IMR-90 (cell line): ENCODE results near the gene ARPP21.

Experiments used
- CEBPB ChIP-seq: IDR thresholded peaks from 2 replicates; pipeline ENCODE4 v1.6.1; 2012; ENCODE audit warnings: low read depth, low read length, improper control_type of control experiment
- CTCF ChIP-seq: conservative IDR thresholded peaks from 2 replicates; pipeline ENCODE4 v1.5.1; 2012; ENCODE audit warnings: mild to moderate bottlenecking, low read depth, low read length, improper control_type of control experiment
- MAZ ChIP-seq: IDR thresholded peaks from 2 replicates; pipeline ENCODE4 v1.6.1; 2012; ENCODE audit warnings: low read depth, mild to moderate bottlenecking, low read length, improper control_type of control experiment, moderate library complexity, borderline replicate concordance
- POLR2A ChIP-seq: IDR thresholded peaks from 2 replicates; pipeline ENCODE4 v1.6.1; 2012; ENCODE audit warnings: mild to moderate bottlenecking, low read depth, low read length
- USF2 ChIP-seq: fragments of 150-350 bp; IDR thresholded peaks from 2 replicates; pipeline ENCODE4 v1.6.1; 2017; ENCODE audit warnings: mild to moderate bottlenecking, antibody characterized with exemption, low read length, low read depth

GRCh38 chr3:35635407-35635806, 3.9 kb upstream of the ARPP21 start:
- TF ChIP-seq CTCF (no peak), POLR2A (no peak), MAZ (no peak), CEBPB (no peak), USF2 (no peak)
